Aorta (tissue), 5 donors: ENCODE results near the gene MINDY4. TPM values are rescaled to one million over a fixed set of nuclear protein-coding genes. Genes with fewer than 3 reads are reported as not detected.

Source experiments
- ATAC-seq: fragments of 200-7000 bp; cut with Tn5 transposase; one replicate; pipeline ENCODE4 v1.9.1; 2022; ENCODE audit warnings: moderate library complexity; ENCODE audit not compliant: low FRiP score
- DNase-seq, 2 donors: peaks; one replicate each; pipeline ENCODE4 v3.0.0-alpha.2; 2020
- H3K27ac ChIP-seq, 2 donors: one replicate each; pipeline ENCODE4 v1.5.1; 2013; ENCODE audit warnings: low read length in 2 of 2, mild to moderate bottlenecking in 2 of 2, moderate library complexity in 2 of 2, control low read depth in 1 of 2, inconsistent platforms in 1 of 2, low read depth in 1 of 2
- H3K27me3 ChIP-seq, 2 donors: one replicate each; pipeline ENCODE4 v1.6.1; 2013; ENCODE audit warnings: control low read depth in 1 of 2, low read length in 1 of 2, mild to moderate bottlenecking in 1 of 2, moderate library complexity in 1 of 2; ENCODE audit not compliant: insufficient read depth in 2 of 2, control insufficient read depth in 1 of 2
- H3K36me3 ChIP-seq, 2 donors: one replicate each; pipeline ENCODE4 v1.6.1; 2013; ENCODE audit warnings: control low read depth in 1 of 2, low read length in 1 of 2, mild to moderate bottlenecking in 1 of 2; ENCODE audit not compliant: insufficient read depth in 2 of 2, control insufficient read depth in 1 of 2
- H3K4me1 ChIP-seq, 2 donors: one replicate each; pipeline ENCODE4 v1.6.1; 2013; ENCODE audit warnings: low read length in 2 of 2, control low read depth in 1 of 2, mild to moderate bottlenecking in 1 of 2, moderate library complexity in 1 of 2; ENCODE audit not compliant: insufficient read depth in 2 of 2, control insufficient read depth in 1 of 2
- H3K4me3 ChIP-seq, 2 donors: one replicate each; pipeline ENCODE4 v1.5.1; 2013; ENCODE audit warnings: low read length in 2 of 2, control low read depth in 1 of 2, mild to moderate bottlenecking in 1 of 2
- H3K9me3 ChIP-seq: one replicate; pipeline ENCODE4 v1.6.1; 2013; ENCODE audit warnings: mild to moderate bottlenecking, low read length; ENCODE audit not compliant: control insufficient read depth
- WGBS, 2 donors: extraction: QIAGEN DNeasy Blood & Tissue Kit; methylation state at CpG; one replicate each; pipeline ENCODE4 v1.1.7; 2013; 5-methylcytosine and 5-hydroxymethylcytosine counted together
- intact Hi-C, 2 donors: fragments of 100-400 bp; cut with DNase I; formaldehyde crosslinking; loops; one replicate each; pipeline versions ENCODE4 v1.14.2 to v1.15.0; 2022
- polyA plus RNA-seq, 2 donors: library from polyadenylated mRNA; stranded (reverse); fragments of 200-250 nt; gene quantifications; one replicate each; pipeline ENCODE4 v1.2.3, GENCODE V29; 2013
- total RNA-seq, 2 donors: library from RNA; stranded (reverse); fragmentation: NEBNext Ultra II Directional; extraction: Animal tissue kit (Norgen Biotek cat#: 25700); gene quantifications; one replicate each; pipeline ENCODE4 v1.2.1, GENCODE V29; 2021
- donor health status: healthy with polysubstance abuse.
- donor health status: Bipolar disorder and iron deficiency.
- donor health status: DM: no; HTN: no; CAD: no.
- donor health status: DM: no; HTN: no; CAD: no.
- donor health status: DM: yes; HTN: yes; CAD: no.

Gene MINDY4
- total and polyA plus RNA-seq, 4 donors = 3.1 to 26.1 (median 21.2) TPM

DNA sequence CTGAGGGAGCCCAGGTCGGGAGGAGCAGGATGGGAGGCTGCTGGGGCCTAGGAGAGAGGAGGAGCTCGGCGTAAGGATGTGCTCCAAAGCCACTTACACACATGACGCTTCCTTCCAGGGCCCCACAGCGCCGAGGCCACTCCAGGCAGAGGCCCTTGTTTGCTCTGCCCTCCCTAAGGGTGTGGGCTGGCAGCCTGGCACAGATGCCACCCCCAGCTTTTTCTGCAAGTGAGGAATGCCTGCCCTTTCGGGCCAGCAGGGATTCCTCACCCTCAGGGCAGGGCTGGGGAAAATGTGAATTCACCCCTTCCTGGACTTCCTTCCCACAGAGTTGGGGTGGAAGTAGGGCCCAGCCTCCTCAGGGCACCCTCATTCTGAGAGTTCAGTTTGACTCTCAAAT lies 134.8 kb downstream of the MINDY4 start:
- Histone ChIP-seq H3K4me1 (no peaks in the 10 kb centered on the region), H3K27ac (peak overlapping the region; percentile 37 to 75), H3K36me3 (no peaks in the 10 kb centered on the region), H3K9me3 (no peaks in the 10 kb centered on the region), H3K4me3 (no peak overlapping the region), H3K27me3 (no peaks in the 10 kb centered on the region)
- ATAC-seq (no peak), DNase-seq (peak in 1 of 2 donors; percentile 73)
- intact Hi-C loops = loop anchor here in 1 of 2 donors (5.0 kb wide), 1 partner anchor 44 kb away; no protein-coding TSS in a partner anchor
- 4 to 13% methylated on average over 7 of the region's 7 CpGs for WGBS, 2 donors

DNA sequence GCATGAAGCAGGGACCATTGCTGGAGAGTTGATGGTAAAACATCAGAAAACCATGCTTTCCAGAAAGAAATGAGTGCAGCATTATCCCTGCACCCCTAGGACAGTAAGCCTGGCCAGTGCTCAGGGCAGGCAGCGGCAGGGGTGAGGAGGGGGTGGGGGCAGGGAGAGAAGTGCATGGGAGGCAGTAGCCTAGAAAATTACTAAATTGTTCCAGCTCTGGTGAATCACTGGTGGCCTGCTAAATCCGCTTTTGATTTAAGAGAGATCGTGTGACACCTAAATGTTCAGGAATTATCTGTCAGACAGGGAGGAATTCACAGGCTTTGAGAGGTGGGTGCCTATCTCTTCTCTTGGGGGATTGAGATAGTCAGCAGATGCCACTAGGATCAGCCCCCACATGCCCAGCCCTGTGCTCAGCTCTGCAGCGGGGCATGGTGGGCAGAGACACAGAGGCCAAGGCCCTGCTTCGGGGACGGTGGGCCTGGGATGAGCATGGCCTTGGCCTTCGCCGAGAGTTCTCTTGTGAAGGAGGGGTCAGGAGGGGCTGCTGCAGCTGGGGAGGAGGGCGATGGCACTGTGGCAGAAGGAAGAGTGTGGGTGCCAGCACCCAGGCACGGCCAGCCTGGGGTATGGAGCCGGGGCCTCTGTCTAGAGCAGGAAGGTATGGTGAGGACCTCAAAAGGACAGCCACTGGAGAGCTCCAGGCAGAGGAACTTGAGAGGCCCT lies 135.5 kb downstream of the MINDY4 start:
- no peaks in the 10 kb centered on the region for H3K36me3 ChIP-seq
- 65 to 72% methylated on average over 11 of the region's 11 CpGs for WGBS, 2 donors
- ATAC-seq = no peak
- peak overlapping the region; percentile 37 to 81 for H3K27ac ChIP-seq
- H3K9me3 ChIP-seq = no peaks in the 10 kb centered on the region
- no peaks in the 10 kb centered on the region for H3K27me3 ChIP-seq
- H3K4me3 ChIP-seq = no peak overlapping the region
- intact Hi-C loops = loop anchor here in 1 of 2 donors (5.0 kb wide), 1 partner anchor 44 kb away; no protein-coding TSS in a partner anchor
- no peak for DNase-seq
- H3K4me1 ChIP-seq = no peaks in the 10 kb centered on the region

- H3K4me1 ChIP-seq = no peaks in the 10 kb centered on the region
- H3K4me3 ChIP-seq = no peak overlapping the region
- no peaks in the 10 kb centered on the region for H3K9me3 ChIP-seq
- intact Hi-C loops = loop anchor here in 1 of 2 donors (5.0 kb wide), 1 partner anchor 45 kb away; no protein-coding TSS in a partner anchor
- DNase-seq = peak in 1 of 2 donors; percentile 72
- H3K27ac ChIP-seq = peak overlapping the region in 1 of 2 donors; percentile 81
- ATAC-seq = no peak
- H3K36me3 ChIP-seq = no peaks in the 10 kb centered on the region
- H3K27me3 ChIP-seq = no peaks in the 10 kb centered on the region
- 10% methylated on average over 14 of the region's 14 CpGs for WGBS, 2 donors
Measured at GRCh38 chr7:30907527-30908267, 136.5 kb downstream of the MINDY4 start.

- Histone ChIP-seq H3K27ac (peak overlapping the region in 1 of 2 donors; percentile 4), H3K9me3 (no peaks in the 10 kb centered on the region), H3K4me3 (no peak overlapping the region), H3K4me1 (no peaks in the 10 kb centered on the region), H3K36me3 (no peaks in the 10 kb centered on the region), H3K27me3 (no peaks in the 10 kb centered on the region)
- intact Hi-C loops = loop anchor here in 1 of 2 donors (5.0 kb wide), 1 partner anchor 46 kb away; no protein-coding TSS in a partner anchor
- DNase-seq = no peak
- 75 to 83% methylated on average over 10 of the region's 10 CpGs for WGBS, 2 donors
- no peak for ATAC-seq
Measured at GRCh38 chr7:30908681-30909080, 137.5 kb downstream of the MINDY4 start.

DNA sequence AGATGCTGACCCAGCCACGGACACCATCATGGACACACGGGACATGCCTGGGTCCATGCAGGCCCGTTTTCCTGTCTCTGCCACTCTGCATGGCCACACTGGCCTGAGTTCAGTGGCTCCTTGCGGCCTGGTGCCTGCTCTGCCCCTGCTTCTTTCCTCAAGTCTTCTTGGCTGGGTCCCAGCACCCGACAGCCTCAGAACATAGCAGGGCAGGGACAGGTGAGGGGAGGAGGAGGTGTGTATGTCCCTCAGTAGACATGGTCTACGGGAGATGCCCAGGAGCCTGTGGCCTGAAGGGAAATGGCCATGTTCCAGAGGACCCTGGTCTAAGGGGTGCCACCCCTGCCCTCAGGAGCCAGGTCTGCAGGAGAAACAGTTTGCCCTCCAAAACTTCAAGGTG lies 138.2 kb downstream of the MINDY4 start:
- Histone ChIP-seq H3K4me1 (no peaks in the 10 kb centered on the region), H3K4me3 (no peak overlapping the region), H3K36me3 (no peaks in the 10 kb centered on the region), H3K9me3 (no peaks in the 10 kb centered on the region), H3K27me3 (no peaks in the 10 kb centered on the region), H3K27ac (peak overlapping the region in 1 of 2 donors; percentile 2)
- intact Hi-C loops = loop anchor here in 1 of 2 donors (5.0 kb wide), 1 partner anchor 47 kb away; no protein-coding TSS in a partner anchor
- ATAC-seq (no peak), DNase-seq (no peak)
- WGBS, 2 donors = 64% methylated on average over 6 of the region's 6 CpGs

- WGBS, 2 donors = 8 to 11% methylated on average over 11 of the region's 11 CpGs
- DNase-seq = peak in 1 of 2 donors; percentile 67
- Histone ChIP-seq H3K9me3 (no peaks in the 10 kb centered on the region), H3K27me3 (no peaks in the 10 kb centered on the region), H3K36me3 (no peaks in the 10 kb centered on the region), H3K27ac (peak overlapping the region; percentile 10 to 76), H3K4me1 (no peaks in the 10 kb centered on the region), H3K4me3 (no peak overlapping the region)
- ATAC-seq = no peak
- intact Hi-C loops = loop anchor here (5.0 to 10.0 kb wide), 4 partner anchors 58 to 1584 kb away; partner anchors contain the start of genes AVL9 (in 1 of the 2) and LSM5 (in 1 of the 2)
Measured at GRCh38 chr7:30910411-30911073, 139.3 kb downstream of the MINDY4 start.

- no peaks in the 10 kb centered on the region for H3K27me3 ChIP-seq
- intact Hi-C loops = loop anchor here (5.0 to 10.0 kb wide), 4 partner anchors 59 to 1584 kb away; partner anchors contain the start of genes AVL9 (in 1 of the 2) and LSM5 (in 1 of the 2)
- 12 to 17% methylated on average over 11 of the region's 11 CpGs for WGBS, 2 donors
- ATAC-seq (no peak), DNase-seq (peak in 1 of 2 donors; percentile 50)
- H3K9me3 ChIP-seq = no peaks in the 10 kb centered on the region
- H3K27ac ChIP-seq = peak overlapping the region; percentile 61 to 76
- no peaks in the 10 kb centered on the region for H3K4me1 ChIP-seq
- no peak overlapping the region for H3K4me3 ChIP-seq
- H3K36me3 ChIP-seq = no peaks in the 10 kb centered on the region
Measured at GRCh38 chr7:30911133-30911532, 139.9 kb downstream of the MINDY4 start.

DNA sequence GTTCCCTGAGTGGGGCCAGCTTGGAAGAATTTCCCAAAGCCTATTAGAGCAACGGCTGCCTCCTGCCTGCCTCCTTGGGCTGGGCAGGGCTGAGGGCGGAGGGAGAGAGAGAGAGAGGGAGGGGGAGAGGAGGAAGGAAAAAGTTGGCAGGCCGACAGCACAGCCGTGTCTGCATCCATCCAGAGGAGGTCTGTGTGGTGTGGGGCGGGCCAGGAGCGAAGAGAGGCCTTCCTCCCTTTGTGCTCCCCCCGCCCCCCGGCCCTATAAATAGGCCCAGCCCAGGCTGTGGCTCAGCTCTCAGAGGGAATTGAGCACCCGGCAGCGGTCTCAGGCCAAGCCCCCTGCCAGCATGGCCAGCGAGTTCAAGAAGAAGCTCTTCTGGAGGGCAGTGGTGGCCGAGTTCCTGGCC lies 140.3 kb downstream of the MINDY4 start, which contains the start of gene AQP1:
TSS of gene AQP1 (plus strand) at position 293 of the 409 bp plus-strand sequence. CDS start at position 350, 57 bp downstream.
- peak; percentile 82 for ATAC-seq
- no peaks in the 10 kb centered on the region for H3K36me3 ChIP-seq
- H3K4me3 ChIP-seq = peak within 1 kb of the TSS; percentile 67 to 88
- H3K27ac ChIP-seq = peak within 1 kb of the TSS; percentile 61 to 94
- H3K9me3 ChIP-seq = no peaks in the 10 kb centered on the region
- no peaks in the 10 kb centered on the region for H3K4me1 ChIP-seq
- H3K27me3 ChIP-seq = no peaks in the 10 kb centered on the region
- peak; percentile 97 for DNase-seq
- WGBS, 2 donors = 2 to 3% methylated on average over 10 to 12 of the region's 12 CpGs
- intact Hi-C loops = loop anchor here (5.0 to 10.0 kb wide), 4 partner anchors 59 to 1583 kb away; partner anchors contain the start of genes AVL9 (in 1 of the 2) and LSM5 (in 1 of the 2)
